Brain pericyte (primary cell): ENCODE measurements around the gene BTBD18.
"Not testable (repeated sequence)": the region's sequence is repeated elsewhere in the genome, so short reads cannot be mapped to it uniquely, and the experiment has no call there.

ENCODE experiments used
- DNase-seq: peaks from one replicate; pipeline ENCODE4 v3.0.0-alpha.2; 2012; ENCODE audit warnings: low read depth, low spot score

BTBD18 gene

DNA sequence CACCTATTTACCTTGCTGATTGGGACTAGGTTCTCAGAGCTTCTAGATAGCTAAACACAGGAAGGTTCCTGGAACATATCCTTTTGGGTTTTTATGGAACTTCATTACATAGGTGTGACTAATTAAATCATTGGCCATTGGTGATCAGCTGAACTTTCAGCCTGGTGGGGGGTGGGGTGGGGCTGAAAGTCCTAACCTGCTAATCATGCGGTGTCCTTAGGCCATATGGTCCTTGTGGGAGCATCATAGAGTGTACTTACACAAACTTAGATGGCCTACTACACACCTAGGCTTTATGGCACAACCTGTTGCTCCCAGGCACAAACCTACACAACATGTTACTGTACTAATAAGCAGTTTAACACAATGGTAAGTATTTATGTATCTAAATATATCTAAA is 19.0 kb downstream of the BTBD18 start:
- DNase-seq = no peak

DNA sequence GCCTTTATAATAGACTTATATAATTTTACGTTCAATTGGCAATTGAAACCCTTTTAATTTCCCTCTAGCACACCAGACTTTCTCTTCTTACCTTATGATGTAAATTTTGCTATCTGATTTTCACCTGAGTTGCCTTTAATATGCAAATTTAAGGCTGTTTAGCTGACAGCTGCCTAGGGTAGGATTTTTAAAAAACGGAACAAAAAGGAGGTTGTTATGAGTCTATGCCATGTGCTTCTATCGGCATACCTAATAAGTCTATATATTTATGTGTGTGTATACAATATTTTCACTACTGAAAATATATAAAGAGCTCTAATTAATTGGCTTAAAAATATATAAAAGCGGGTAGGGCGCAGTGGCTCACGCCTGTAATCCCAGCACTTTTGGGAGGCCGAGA is 22.1 kb downstream of the BTBD18 start:
- no peak for DNase-seq

DNA sequence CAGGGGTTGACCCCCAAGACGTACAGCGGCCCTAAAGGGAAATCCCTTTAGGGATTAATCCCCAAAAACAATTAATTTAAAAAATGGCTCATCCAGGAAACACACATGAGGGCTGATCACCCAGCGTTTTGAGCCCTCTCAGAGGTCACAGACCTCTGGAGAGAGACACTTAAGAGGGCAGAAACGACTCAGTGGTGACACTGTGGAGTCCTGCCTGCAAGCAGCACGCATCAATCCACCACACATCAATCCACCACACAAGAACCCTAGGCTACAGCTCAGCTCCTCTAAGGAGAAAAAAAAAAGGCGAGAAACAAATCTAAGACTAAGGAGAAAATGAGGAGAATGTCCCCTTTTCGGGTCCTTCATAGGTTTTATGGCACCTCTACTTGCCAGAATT is 22.8 kb downstream of the BTBD18 start:
- DNase-seq = no peak

DNA sequence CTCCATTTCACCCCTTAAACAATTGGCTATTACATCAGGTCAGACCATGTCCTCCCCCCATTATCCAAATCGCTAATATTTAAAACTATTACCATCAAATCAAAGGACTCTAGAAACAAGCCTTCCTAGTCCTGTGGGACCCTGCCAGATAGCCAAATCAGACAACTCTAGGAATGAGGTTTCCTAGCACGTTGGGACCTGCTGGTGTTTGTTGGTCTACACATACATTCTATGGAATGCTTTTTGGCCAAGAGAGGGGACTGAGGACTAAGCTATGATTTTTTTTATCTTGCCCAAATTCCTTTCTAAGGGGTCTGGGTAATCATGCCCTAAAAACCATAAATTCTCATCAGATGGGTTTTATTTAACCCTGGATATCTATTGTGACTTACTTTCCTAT is 24.4 kb downstream of the BTBD18 start:
- DNase-seq = no peak

DNA sequence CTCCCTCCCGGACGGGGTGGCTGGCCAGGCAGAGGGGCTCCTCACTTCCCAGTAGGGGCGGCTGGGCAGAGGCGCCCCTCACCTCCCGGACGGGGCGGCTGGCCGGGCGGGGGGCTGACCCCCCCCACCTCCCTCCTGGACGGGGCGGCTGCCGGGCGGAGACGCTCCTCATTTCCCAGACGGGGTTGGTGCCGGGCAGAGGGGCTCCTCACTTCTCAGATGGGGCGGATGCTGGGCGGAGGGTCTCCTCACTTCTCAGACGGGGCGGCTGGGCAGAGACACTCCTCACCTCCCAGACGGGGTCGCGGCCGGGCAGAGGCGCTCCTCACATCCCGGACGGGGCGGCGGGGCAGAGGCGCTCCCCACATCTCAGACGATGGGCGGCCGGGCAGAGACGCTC is 34.9 kb downstream of the BTBD18 start:
- DNase-seq = not testable (repeated sequence)

DNA sequence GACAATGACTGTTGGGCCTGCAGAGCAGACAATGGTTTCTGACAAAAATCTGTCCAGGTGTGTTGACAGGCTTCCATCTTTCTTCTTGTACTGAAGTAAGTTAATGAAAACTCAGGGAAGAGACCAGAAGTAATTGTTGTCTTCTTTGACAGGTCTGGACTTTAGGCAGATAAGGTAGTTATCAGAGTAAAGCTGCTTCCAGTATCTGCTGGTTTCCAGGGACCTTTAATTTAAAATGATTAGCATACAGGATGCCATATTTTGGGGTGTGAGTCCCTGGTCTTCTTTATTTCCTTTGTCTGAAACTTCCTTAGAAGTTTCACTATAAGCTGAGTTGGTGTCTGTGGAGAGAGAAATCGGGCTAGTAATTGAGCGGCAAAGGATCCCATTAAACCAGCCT is 37.8 kb downstream of the BTBD18 start:
- DNase-seq = no peak

DNA sequence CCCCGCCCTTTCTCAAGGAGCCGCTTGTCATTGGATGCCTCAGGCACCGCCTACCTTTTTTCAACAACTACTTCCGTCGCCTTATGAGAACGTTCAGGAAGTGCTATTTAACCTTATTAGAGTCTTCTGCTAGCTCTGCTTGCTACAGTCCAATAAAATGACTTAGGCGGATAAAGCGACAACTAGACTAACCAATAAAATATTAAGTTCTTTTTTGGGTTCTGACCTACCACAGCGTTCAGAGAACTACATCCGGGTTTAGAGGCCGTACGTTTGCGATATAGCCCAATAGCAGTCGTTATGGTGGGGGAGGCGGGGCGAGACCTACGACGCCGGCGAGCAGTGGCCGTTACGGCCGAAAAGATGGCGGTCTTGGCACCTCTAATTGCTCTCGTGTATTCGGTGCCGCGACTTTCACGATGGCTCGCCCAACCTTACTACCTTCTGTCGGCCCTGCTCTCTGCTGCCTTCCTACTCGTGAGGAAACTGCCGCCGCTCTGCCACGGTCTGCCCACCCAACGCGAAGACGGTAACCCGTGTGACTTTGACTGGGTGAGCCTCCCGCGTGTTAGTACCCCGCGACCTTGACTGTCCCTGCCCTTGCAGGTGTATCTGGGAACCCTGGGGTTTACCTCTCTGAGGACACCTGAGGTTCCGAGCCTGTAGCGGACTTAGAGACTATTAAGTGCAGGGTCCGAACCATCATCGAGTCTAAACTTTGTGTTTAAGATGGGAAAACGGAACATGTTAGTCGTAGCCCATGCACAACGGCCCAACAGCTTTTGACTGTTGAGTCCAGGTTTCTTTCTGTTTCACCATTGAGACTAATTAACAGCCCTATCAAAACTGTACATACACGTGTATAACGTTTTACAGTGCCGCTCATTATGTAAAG is 39.1 kb downstream of the BTBD18 start, which contains the start of gene TMX2:
Gene TMX2, plus strand, starts transcription at position 338 of the 895 bp plus-strand sequence. Its CDS starts 26 bp downstream, at position 364.
- peak; percentile 97 for DNase-seq

DNA sequence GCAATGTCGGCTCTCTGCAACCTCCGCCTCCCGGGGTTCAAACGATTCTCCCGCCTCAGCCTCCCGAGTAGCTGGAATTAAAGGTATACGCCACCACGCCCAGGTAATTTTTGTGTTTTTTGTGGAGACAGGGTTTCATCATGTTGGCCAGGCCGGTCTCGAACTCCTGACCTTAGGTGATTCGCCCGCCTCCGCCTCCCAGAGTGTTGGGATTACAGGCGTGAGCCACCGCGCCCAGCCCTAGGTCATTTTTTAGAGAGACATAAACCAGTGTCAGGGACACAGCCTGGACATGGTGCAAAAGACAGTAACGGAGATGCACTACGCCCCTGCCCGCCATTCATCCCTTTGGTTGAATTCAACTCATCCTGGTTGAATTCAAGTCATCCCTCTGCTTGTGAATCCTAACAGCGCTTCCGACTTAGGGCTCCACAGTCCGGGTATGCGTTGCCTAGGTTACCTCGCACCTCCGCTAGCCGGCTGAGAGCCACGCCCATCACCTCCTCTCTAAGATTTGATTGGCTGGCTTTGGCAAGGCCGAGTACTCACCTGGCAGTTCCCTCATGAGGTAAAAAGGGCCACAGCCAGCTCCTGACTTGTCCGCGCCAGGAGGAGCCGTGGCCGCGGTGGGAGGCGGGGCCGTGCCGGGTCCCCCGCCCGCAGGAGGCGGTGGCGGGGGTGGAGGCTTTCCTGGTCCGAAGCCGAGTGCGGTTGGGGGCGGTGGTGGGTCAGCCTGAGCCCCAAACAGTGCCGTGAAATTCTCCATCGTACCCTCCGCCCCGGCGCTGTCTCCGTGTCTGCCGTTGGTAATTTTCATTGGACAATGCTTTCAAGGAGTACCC is 40.0 kb downstream of the BTBD18 start, which contains the start of gene MED19:
Gene MED19, minus strand, starts transcription at position 802 of the 842 bp plus-strand sequence. Its CDS starts 36 bp downstream, at position 766.
- no peak for DNase-seq

DNA sequence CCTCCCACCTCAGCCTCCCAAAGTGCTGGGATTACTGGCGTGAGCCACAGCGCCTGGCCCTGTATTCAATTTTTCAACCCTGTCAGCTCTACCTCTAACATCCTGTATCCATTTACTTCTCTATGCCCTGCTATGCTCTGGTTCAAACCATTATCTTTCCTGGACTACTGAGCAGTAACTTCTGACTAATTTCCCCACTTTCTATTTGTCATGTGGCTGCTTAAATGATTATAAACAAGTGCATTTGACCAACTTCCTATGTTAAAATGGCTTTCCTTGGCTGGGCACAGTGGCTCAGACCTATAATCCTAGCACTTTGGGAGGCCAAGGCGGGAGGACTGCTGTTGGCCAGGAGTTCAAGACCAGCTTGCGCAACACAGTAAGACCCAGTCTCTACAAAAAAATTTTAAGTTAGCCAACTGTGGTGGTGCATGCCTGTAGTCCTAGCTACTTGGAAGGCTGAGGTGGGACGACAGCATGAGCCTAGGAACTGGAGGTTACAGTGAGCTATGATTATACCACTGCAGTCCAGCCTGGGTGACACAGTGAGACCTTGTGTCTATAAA is 41.7 kb downstream of the BTBD18 start:
- DNase-seq = no peak

DNA sequence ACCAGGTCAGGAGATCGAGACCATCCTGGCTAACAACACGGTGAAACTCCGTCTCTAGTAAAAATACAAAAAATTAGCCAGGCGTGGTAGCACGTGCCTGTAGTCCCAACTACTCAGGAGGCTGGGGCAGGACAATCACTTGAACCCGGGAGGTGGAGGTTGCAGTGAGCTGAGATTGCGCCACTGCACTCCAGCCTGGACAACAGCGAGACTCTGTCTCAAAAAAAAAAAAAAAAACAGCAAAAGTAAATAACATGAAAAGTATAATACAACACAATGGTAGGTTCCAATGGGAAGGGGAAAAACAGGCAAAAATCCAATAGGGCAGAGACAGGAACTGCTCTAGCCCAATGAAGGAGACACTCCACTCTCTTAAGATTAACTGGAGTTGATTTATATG is 46.2 kb downstream of the BTBD18 start:
- DNase-seq = not testable (repeated sequence)

DNA sequence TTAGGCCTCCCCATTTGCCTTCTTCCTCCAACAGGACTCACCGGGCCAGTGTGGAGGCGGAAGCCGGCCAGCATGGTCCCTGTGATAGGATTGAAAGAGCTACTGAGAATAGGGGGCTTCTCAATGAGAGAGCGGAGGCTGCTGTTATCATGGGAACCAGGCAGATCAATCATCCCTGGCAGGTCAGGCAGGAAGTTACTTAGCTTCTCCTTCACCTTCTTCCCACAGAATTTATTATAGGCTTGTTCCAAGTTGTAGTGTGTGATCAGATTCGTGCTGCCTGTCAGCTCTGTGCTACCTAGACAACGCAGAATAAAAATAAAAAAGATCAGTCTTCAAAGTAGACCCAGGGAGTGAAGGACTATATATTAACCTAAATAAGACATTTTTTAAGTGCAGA is 46.7 kb downstream of the BTBD18 start:
- DNase-seq = no peak

DNA sequence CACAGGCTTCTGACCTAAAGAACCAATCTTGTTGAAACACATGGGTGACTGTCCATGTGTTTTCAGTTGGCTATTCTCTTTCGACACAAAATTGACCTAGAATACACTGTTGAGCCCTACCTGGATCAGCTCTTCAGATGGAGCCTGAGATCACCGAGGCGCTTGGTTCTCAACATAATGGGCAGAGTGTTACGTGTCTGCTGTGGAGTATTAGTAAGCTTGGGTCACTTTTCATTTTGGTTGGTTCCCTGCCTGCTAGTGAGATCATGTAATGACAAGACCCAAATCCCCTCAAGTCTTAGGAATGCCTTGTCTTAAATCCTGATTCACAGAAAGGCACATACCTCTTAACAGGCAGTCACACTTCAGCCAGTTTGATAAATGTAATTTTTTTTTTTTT is 48.3 kb downstream of the BTBD18 start:
- DNase-seq = no peak

DNA sequence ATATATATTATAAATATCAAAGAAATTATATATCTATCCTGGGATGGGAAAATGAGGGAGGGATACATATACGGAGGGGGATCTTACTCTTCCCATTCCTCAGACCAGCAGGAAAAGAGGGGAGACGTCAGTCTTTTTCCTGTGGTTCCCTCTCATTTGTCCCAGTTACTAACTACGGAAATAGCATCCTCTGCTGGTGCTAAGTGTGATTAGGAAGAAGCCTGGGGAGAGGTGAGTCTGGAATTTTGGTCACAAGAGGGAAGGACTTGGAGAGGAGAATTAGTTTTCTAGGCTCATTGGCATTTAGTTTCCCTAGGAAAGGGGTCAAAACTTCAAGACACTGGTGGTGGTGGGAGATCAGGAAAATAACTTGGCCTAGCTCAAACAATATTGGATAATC is 51.2 kb downstream of the BTBD18 start:
- no peak for DNase-seq

DNA sequence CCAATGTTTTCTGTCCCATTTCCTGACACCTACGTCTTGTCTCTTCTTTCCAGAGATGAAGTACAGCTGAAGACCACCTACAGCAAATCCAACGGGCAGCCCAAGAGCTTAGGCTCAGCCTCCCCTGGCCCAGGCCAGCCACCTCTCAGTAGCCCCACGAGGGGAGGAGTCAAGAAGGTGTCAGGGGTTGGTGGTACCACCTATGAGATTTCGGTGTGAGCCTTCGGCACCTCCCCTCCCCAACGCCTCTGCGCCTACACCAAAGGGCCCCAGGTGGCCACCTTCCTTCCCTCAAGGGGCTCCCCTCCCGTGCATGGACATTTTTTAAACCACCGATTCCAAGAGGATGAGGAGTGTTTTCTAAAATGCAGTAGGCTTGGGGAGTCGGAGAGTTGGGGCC is 51.8 kb downstream of the BTBD18 start:
- no peak for DNase-seq

DNA sequence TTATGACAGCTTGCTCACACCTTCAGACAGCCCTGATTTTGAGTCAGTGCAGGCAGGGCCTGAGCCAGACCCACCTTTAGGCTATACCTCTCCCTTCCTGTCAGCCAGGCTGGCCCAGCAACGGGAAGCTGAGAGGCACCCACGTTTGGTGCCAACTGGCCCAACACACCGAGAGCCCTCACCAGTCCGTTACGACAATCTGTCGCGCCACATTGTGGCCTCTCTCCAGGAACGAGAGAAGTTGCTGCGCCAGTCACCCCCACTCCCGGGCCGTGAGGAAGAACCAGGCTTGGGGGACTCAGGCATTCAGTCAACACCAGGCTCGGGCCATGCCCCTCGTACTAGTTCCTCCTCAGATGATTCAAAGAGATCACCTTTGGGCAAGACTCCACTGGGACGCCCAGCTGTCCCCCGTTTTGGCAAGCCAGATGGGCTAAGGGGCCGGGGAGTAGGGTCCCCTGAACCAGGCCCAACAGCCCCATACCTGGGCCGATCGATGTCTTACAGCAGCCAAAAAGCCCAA is 52.7 kb downstream of the BTBD18 start:
- no peak for DNase-seq
